GM19025 (cell line): ENCODE results near the gene CSF1R.
"Not testable (repeated sequence)": the region's sequence is repeated elsewhere in the genome, so short reads cannot be mapped to it uniquely, and the experiment has no call there.

Experiments
- ATAC-seq: cut with Tn5 transposase; IDR thresholded peaks from one replicate; pipeline ENCODE4 v1.9.1; 2021; ENCODE audit warnings: mild to moderate bottlenecking, low read depth, moderate library complexity; ENCODE audit not compliant: unreplicated experiment

The CSF1R gene

GRCh38 chr5:150034662-150035061 lies 51.7 kb downstream of the CSF1R start:
- no peak for ATAC-seq

DNA sequence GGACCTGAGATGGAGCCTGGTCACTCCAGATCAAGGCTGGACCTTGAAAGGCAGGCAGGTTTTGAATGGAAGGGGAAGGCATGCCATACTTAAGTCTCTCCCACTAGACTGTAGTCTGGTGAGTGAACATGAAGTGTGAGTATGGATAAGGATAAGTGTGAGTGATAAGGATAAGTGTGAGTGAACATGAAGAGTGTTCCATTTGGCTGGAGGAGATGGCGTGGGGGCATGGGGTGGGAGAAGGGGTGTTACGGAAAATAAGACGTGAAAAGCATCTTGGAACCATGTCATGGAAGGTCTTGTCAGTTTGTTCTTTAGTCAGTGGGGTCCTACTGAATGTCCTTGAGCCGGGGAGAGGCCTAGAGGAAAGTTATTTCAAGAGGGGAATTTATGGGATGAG lies 53.0 kb downstream of the CSF1R start:
- no peak for ATAC-seq

DNA sequence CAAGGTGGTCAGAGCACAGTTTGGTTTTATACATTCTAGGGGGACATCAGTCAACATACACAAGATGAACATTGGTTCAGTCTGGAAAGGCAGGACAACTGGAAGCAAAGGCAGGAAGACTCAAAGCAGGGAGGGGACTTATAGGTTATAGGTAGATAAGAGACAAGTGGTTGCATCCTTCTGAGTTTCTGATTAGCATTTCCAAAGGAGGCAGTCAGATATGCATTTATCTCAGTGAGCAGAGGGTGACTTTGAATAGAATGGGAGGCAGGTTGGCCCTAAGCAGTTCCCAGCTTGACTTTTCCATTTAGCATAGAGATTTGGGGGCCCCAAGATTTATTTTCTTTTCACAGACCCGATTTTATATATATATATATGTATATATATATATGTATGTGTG lies 58.3 kb downstream of the CSF1R start:
- not testable (repeated sequence) for ATAC-seq

DNA sequence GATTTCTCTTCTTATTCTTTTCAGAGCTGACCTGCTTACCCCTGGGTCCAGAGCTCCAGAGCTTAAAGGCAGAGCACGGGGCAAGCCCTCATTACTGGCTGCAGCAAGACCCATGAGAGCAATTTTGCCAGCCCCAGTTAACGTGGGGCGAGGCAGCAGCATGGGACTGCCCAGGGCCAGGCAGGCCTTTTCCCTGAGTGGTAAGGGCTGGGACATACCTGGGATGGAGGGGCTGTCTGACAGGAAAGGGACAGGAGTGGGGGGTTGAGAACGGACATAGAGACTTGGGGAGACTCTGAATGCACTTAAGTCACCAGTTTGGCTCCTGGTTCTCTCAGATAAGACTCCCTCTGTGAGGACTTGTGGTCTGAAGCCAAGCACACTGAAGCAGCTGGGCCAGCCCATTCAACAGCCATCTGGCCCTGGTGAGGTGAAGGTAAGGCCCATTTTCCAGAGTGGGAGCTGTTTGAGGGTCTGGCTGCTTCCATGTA lies 59.6 kb downstream of the CSF1R start:
- no peak for ATAC-seq

DNA sequence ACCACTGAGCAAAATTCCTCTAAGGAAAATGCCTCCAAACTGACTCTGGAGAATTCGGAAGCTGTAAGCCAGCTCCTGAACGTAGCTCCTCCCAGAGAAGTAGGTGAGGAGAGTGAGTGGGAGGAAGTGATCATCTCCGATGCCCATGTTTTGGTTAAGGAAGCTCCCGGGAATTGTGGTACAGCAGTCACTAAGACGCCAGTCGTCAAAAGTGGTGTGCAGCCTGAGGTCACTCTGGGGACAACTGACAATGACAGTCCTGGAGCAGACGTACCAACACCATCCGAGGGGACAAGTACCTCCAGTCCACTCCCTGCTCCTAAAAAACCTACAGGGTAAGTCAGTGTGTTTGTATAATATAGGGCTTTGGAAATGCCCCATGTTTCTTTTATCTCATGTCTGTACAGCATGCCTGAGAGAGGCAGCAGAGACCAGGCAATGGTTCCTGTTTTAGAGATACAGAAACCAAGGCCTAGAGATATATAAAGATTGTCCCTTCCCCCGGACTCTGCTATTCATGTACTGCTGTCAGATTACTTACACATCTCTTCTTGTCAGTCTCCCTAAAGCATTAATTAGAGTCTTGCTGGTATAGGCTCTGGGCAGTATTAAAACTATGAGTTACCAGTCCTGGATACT lies 61.9 kb downstream of the CSF1R start:
- ATAC-seq, result no peak

GRCh38 chr5:150023136-150023535 lies 63.2 kb downstream of the CSF1R start:
- ATAC-seq, result no peak

DNA sequence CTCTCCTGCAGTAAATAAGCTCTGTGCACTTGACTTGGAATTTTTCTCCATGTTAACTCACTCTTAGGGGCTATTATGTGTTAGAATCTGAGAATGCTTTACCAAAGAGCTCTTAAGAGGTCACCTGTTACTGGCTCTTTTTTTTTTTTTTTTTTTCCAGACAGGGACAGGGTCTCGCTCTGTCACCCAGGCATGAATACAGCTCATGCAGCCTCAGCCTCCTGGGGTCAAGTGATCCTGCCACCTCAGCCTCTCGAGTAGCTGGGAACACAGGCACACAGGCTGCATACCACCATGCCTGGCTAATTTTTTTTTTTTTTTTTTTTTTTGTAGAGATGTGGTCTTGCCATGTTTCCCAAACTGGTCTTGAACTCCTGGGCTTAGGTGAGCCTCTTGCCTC lies 63.7 kb downstream of the CSF1R start:
- ATAC-seq, result no peak

DNA sequence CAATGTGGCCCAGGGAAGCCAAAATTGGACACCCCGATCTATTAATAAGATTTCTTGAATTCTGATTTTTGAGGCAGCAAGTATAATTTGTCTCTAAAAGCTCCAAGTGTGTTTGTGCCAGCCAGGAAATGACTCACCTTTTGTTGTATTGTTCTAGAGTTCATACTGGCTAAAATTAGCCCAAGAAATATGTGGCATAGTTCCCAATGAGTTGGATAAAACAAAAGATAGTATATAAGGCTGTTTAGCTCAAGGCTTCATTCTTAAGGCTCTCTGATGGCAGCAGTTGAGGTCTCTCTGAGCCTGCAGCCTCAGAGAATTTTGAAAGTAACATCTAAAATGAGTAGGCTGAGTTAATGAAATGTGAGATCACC lies 64.2 kb downstream of the CSF1R start:
- no peak for ATAC-seq

GRCh38 chr5:150021491-150022157 lies 64.7 kb downstream of the CSF1R start:
- no peak for ATAC-seq

- no peak for ATAC-seq
These were observed 66.1 kb downstream of the CSF1R start for GRCh38 chr5:150020249-150020648.

GRCh38 chr5:150017226-150018005 lies 68.9 kb downstream of the CSF1R start:
- ATAC-seq, result no peak

DNA sequence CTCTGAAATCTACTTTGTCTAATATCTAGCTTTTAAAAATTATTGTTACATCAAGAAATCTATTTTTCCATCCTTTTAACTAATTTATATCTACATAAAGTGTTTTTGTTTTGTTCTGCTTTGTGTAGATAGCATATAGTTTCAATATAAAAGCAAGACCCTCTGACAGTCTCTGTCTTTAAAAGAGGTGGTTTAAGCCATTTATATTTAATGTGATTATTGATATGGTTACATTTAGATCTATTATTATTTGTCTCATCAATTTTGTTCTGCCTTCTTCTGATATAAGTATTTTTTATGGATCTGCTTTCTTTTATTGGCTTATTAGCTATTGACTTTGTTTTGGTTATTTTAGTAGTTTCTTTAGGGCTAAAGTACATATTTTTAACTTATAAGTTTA lies 69.8 kb downstream of the CSF1R start:
- ATAC-seq, result no peak

DNA sequence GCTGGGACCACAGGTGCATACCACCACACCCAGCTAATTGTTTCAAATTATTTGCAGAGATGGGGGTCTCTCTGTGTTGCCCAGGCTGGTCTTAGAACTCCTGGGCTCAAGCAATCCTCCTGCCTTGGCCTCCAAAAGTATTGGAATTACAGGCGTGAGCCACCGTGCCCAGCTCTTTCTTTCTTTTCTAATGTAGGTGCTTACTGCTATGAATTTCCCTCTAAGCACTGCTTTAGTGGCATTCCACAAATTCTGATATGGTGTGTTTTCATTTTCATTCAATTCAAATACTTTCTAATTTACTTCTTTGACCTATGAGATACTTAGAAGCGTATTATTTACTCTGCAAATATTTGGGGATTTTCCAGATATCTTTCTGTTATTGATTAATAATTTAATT lies 70.9 kb downstream of the CSF1R start:
- ATAC-seq, result no peak

GRCh38 chr5:150014456-150014855 lies 71.9 kb downstream of the CSF1R start:
- ATAC-seq, result no peak

DNA sequence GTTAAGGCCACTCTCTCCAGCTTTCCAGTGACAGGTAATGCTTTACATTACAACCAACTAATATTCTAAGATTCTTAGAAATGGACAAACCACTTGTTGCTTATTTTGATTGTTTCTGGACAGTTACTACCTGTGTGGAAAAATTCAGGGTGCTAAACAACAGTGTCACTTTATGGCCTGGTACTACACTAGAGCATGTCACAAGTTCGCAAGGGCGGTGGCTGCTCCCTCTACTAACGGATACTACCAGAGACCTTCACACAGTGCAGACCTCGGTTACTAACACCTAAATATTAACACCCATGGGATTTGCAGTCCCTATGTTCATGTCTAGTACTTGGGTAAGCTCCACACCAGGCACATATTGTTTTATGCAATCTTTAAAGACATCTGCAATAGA lies 72.4 kb downstream of the CSF1R start:
- no peak for ATAC-seq

GRCh38 chr5:150009671-150010387 lies 76.5 kb downstream of the CSF1R start:
- ATAC-seq, result no peak

- ATAC-seq, result no peak
These were observed 79.3 kb downstream of the CSF1R start for GRCh38 chr5:150007050-150007449.

GRCh38 chr5:150006318-150006717 lies 80.0 kb downstream of the CSF1R start:
- no peak for ATAC-seq
